ENCODE data around the gene PTPRE.
"Not testable (repeated sequence)": the region's sequence is repeated elsewhere in the genome, so short reads cannot be mapped to it uniquely, and the experiment has no call there.

Gene PTPRE

DNA sequence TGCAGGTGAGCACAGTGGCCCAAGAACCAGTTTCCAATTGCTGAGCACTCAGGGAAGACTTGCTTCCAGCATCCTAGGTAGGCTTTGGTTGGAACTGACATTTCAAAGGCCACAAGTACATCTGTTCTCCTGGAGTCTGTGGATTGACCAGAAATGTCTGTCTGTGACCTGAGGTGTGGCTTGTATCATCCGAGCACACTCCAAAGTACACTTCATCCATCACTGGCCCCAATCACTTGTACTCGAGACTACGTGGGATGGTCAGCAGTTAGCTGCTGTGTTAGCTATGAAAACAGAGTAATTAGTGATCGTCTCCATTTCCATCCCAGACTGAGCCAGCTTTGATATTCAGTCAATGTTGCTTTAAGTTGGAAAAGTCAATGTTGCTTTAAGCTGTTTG lies 174.3 kb downstream of the PTPRE start:
- no peak for DNase-seq

GRCh38 chr10:128081720-128082119 lies 174.8 kb downstream of the PTPRE start:
- DNase-seq: no peak

DNA sequence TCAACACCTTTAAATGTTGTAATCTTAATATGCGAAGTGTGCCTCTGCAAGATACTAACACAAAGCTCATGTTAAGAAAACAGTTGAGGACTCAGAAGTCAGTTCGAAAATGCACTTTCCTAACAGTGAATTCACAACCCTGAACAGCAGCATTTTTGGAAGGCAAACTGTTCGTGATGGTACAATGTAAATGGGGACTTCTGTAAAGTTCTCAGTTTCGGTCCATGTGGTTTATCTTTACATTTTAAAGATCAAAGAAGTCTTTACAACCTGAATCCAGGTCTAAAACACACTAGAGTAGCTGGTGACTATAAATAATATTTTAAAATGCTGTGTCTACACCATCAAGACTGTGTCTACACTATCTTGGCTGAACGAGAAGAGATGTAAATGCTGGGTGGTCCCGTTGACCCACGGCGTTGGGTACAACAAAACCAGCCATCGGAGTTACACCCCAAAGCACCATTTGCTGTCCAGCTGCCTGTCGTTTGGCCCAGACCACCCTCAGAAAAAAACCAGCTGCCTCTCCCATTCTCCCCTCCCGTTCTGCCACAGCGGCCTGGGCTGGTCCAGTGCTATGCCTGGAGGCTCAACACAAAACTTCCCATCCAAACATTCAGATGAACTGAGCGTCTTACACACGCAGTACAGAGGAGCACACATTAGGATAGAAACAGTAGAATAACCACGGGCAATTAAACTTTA lies 176.4 kb downstream of the PTPRE start:
- no peak for DNase-seq

DNA sequence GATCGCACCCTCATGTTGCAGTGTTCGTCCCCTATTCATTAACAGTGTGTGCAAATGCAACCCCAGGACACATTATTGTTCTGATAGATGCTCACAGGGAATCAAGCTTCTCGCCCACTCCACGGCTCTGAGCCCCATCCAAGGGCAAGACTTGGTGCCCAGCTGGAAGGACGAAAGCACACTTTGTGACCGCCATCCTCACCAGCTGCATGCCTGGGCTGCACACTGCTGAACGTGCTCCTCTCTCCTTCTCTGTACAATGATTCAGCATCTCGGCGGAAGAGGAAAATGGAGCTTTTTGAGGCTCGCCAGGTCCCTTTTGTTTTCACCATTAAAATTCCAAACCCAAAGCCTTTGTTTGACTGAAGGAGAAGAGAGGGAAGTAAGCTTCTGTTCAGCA lies 177.5 kb downstream of the PTPRE start:
- no peak for DNase-seq

DNA sequence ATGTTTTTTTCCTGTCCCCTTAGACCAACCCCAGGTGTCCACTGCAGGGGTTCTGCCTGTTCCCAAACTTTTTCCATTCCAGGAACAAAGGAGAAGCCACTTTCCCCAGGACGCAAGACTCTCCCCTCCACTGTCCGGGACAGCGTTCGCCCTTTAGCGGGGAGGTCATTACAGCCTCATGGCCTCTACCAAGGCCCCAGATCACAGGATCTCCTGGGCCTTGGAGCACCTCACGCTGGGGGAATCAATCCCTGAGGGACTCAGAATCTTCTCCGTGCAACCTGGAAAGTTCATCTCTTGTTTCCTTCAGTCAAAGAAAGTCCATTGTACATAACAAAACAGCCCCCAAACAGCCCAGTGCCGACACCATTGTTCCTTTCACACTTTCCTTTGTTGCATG lies 178.1 kb downstream of the PTPRE start:
- no peak for DNase-seq

GRCh38 chr10:128086003-128086863 lies 179.3 kb downstream of the PTPRE start:
- no peak for DNase-seq

DNA sequence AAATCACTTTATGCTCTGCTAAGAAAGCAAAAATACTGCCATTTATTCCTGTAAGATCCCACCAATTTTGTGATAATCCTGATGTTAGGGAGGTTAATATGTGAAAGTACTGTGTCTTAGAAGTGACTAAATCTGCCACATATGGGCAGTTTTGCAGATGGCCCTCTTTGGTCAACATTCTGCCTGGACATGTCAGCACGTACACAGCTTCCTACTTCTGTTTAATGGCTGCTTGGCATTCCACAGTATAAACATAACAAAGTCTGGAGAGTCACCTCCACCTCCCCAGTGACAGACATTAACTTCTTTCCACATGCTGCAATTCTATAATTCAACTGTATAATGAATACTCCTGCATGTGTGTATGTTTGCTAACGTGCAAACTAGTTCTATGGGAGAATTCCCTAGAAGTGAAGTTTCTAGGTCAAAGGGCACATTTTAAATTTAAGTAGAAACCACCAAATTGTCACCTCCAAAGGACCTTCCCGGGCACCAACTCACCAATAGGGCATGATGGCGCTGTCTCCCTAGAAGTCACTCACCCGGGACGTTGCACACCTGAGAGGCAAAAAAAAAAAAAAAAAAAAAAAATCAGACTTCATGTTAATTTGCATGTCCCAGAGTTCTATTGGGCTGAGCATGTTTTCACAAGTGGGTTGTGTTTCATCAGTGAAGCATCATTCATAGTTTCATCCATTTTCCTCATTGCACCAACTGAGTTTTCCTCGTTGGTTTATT lies 180.4 kb downstream of the PTPRE start:
- no peak for DNase-seq

GRCh38 chr10:128087884-128088709 lies 181.2 kb downstream of the PTPRE start:
- DNase-seq: no peak

DNA sequence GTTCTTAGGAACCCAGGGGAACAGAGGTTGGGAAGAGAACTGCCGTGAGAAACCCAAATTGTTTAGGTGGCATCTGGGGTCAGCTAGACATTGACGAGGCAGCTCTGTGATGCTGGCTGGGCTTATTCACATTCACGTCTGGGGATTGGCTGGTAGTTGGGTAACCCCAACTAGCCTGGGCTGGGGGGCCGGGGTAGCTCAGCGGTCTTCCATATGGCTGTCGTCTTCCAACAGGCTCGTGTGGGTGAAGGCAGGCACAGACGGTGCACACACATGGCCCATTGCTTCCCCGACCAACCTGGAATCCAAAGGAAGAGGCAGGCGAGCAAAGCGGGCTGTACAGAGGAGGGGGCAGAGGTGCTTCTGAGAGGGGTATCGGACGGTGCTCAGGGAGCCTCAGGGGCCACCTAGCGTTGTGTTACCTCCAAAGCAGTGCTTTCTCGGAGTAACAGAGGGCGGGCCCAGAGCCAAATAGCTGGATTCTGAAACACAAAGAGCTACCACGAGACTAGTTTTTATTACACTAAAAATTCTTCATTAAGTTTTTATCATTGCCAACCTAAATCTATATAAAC lies 184.8 kb downstream of the PTPRE start:
- DNase-seq: no peak

- no peak for DNase-seq
Measured at GRCh38 chr10:128092454-128092853, 185.6 kb downstream of the PTPRE start.

DNA sequence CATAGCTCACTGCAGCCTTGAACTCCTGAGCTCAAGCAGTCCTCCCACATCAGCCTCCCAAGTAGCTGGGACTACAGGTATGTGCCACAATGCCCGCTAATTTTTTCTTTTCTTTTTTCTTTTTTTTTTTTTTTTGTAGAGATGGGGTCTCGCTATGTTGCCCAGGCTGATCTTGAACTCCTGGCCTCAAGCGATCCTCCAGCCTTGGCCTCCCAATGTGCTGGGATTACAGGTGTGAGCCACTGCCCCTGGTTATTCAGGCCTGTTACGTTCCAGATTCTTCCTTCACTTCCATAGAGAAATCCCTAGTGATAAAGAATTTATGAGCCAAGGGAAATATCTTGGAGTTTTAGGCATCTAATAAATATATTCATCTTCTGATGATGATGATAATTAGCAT lies 187.7 kb downstream of the PTPRE start:
- DNase-seq: not testable (repeated sequence)

DNA sequence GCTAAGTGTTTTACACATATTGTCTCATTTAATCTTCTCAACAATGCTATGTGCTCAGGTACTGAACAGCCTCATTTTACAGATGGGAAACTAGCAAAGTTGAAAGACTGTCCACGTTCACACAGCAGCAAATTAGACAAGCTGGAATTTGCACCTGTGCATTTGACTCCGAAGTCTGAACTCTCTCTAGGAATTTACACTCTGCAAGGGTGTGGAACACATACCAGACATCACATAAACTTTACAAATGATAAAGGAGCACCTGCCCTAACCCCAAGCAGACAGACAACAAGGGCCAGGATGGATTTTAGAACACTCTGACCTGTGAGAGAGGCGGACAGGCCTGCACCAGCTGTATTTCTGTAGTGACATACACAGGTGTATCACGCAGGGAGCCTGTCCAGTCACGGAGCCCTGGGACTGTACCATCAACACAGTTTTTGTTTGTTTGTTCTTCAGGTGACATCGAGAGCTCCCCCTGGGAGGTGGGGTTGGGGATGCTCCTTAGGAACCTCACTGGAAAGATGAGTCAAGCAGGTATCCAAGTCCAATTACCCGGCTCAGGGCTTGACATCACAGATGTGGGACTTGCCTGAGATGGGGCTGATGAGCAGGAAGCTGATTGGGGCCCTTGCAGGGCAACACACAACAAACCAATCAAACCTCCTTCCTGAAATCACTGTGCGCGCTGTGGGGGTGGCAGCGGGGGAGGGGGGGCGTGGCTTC lies 188.3 kb downstream of the PTPRE start:
- DNase-seq: no peak

GRCh38 chr10:128095753-128096469 lies 189.0 kb downstream of the PTPRE start:
- DNase-seq: no peak

GRCh38 chr10:128096486-128097199 lies 189.7 kb downstream of the PTPRE start:
- no peak for DNase-seq

- DNase-seq: no peak
Measured at GRCh38 chr10:128097783-128098182, 190.9 kb downstream of the PTPRE start.

GRCh38 chr10:128098631-128099030 lies 191.7 kb downstream of the PTPRE start:
- DNase-seq: no peak

DNA sequence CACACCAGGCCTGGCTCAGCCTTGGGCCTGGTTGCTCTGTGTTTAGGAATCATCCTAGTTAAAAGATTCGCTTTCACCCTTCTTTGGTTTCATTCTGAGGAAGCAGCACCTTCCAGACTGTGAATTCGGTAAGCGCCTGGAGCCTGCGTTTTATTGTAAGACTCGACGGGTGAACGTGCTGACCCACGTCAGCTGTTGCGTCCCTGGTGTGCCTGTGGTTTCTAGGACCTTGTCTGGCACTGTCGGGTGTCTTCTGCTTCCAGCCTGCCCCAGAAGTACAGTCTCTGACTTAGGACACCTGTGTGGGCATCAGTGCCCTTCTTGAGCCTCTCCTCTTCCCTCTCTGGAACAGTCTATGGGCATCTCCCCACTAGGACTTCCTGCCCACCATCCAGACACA lies 193.0 kb downstream of the PTPRE start:
- DNase-seq: no peak

- no peak for DNase-seq
Measured at GRCh38 chr10:128101901-128102300, 195.0 kb downstream of the PTPRE start.

GRCh38 chr10:128102480-128103228 lies 195.8 kb downstream of the PTPRE start:
- DNase-seq: peak in 1 of 2 experiments; percentile 10

All from NCI-H187 (cell line).